ENCODE data around the gene FHOD1.

GRCh38 chr16:67235816-67236562 is 11.3 kb downstream of the FHOD1 start:
- TF ChIP-seq SMARCE1 (IDR thresholded peaks at IDR 0.05) = no peak
- no peak for TF ChIP-seq CTCF (IDR thresholded peaks at IDR 0.05 in 2 of 3, conservative IDR thresholded peaks at IDR 0.05 in 1 of 3; ENCODE audit: insufficient read depth in 2 of 3, low read depth in 1 of 3, low read length in 3 of 3)
- no peak for TF ChIP-seq TEAD4 (IDR thresholded peaks at IDR 0.05; ENCODE audit: low read length)
- no peak for TF ChIP-seq TEAD4 (CRISPR knock-in tag; IDR thresholded peaks at IDR 0.05; ENCODE audit: borderline replicate concordance)
- TF ChIP-seq ELF4 (CRISPR knock-in tag; IDR thresholded peaks at IDR 0.05) = no peak
- TF ChIP-seq UBTF (IDR thresholded peaks at IDR 0.05; ENCODE audit: borderline replicate concordance in 1 of 2, low read depth in 2 of 2, low read length in 2 of 2) = no peak
- TF ChIP-seq HDAC2 (IDR thresholded peaks at IDR 0.05) = no peak
- no peak for TF ChIP-seq ZNF644 (tag; IDR thresholded peaks at IDR 0.05; ENCODE audit: low read depth)
- no peak for TF ChIP-seq EP300 (IDR thresholded peaks at IDR 0.05; ENCODE audit: low read length)
- TF ChIP-seq CBFB (CRISPR knock-in tag; IDR thresholded peaks at IDR 0.05) = no peak
- TF ChIP-seq TAF1 (IDR thresholded peaks at IDR 0.05; ENCODE audit: control insufficient read depth, extremely low read depth, insufficient read depth, low read length, severe bottlenecking) = no peak

Measured in K562 (cell line).